ENCODE measurements around the gene HTT-AS.

- no peak for TF ChIP-seq POLR2AphosphoS5 (IDR thresholded peaks at IDR 0.05)
- no peak for TF ChIP-seq RAD21 (conservative IDR thresholded peaks at IDR 0.05)
- TF ChIP-seq CTCF (IDR thresholded peaks at IDR 0.05; ENCODE audit: poor library complexity, severe bottlenecking): no peak
- no peak for TF ChIP-seq EP300 (conservative IDR thresholded peaks at IDR 0.05; ENCODE audit: poor library complexity, severe bottlenecking)
- no peak for TF ChIP-seq EZH2 (IDR thresholded peaks at IDR 0.05; ENCODE audit: borderline replicate concordance, insufficient read depth, low read length, poor library complexity, severe bottlenecking)
These were observed 42.8 kb downstream of the HTT-AS start for GRCh38 chr4:3031357-3032082.

Measured in neural cell (in vitro differentiated cells).